Measurements from ENCODE around the gene NAV3. TPM values are rescaled to one million over a fixed set of nuclear protein-coding genes. Genes with fewer than 3 reads are reported as not detected.

Gene NAV3
- total RNA-seq, 1 donor from 2014 or later: 8.7 TPM

GRCh38 chr12:78236264-78236663, 405.6 kb downstream of the NAV3 start:
- intact Hi-C loops (cut with DNase I): no loop called here
- TF ChIP-seq CTCF (IDR thresholded peaks at IDR 0.05): no peak
- ATAC-seq: no peak
- no peak overlapping the region for H3K4me3 ChIP-seq
- no peak overlapping the region for H3K27ac ChIP-seq
- DNase-seq: no peak
- H3K27me3 ChIP-seq (ENCODE audit: low read depth): no peaks in the 10 kb centered on the region
- no peaks in the 10 kb centered on the region for H3K4me1 ChIP-seq
- no peaks in the 10 kb centered on the region for H3K9me3 ChIP-seq
- no peaks in the 10 kb centered on the region for H3K36me3 ChIP-seq

DNA sequence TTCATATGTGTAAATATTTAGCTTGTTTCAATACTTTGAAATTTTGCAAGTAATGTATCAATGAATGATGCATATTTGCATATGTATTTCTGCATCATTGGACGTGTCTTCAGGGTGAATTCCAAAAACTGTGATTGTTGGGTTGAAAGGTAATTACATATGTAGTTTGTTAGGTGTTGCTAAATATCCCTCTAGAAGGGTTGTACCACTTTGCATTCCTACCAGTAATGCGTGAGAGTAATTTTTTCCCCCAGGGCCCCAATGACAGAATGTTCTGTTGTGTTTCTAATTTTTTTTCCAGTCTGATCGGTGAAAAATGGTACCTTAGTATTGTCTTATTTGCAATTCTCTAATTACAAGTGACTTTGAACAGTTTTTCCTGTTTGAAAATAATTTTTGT, 408.9 kb downstream of the NAV3 start:
- Histone ChIP-seq H3K27me3 (ENCODE audit: low read depth) (no peaks in the 10 kb centered on the region), H3K4me1 (no peaks in the 10 kb centered on the region), H3K9me3 (no peaks in the 10 kb centered on the region), H3K36me3 (no peaks in the 10 kb centered on the region), H3K4me3 (no peak overlapping the region), H3K27ac (no peak overlapping the region)
- DNase-seq: no peak
- no peak for ATAC-seq
- TF ChIP-seq CTCF (IDR thresholded peaks at IDR 0.05): no peak
- intact Hi-C loops (cut with DNase I): no loop called here

- ATAC-seq (no peak), DNase-seq (no peak)
- Histone ChIP-seq H3K4me1 (no peaks in the 10 kb centered on the region), H3K4me3 (no peak overlapping the region), H3K9me3 (no peaks in the 10 kb centered on the region), H3K27ac (no peak overlapping the region), H3K27me3 (ENCODE audit: low read depth) (no peaks in the 10 kb centered on the region), H3K36me3 (no peaks in the 10 kb centered on the region)
- intact Hi-C loops (cut with DNase I): no loop called here
- no peak for TF ChIP-seq CTCF (IDR thresholded peaks at IDR 0.05)
Observed at GRCh38 chr12:78240827-78241226, 410.1 kb downstream of the NAV3 start.

GRCh38 chr12:78241446-78241845, 410.8 kb downstream of the NAV3 start:
- Histone ChIP-seq H3K4me1 (no peaks in the 10 kb centered on the region), H3K27me3 (ENCODE audit: low read depth) (no peaks in the 10 kb centered on the region), H3K9me3 (no peaks in the 10 kb centered on the region), H3K36me3 (no peaks in the 10 kb centered on the region), H3K4me3 (no peak overlapping the region), H3K27ac (no peak overlapping the region)
- intact Hi-C loops (cut with DNase I): no loop called here
- no peak for ATAC-seq
- no peak for TF ChIP-seq CTCF (IDR thresholded peaks at IDR 0.05)
- DNase-seq: no peak

DNA sequence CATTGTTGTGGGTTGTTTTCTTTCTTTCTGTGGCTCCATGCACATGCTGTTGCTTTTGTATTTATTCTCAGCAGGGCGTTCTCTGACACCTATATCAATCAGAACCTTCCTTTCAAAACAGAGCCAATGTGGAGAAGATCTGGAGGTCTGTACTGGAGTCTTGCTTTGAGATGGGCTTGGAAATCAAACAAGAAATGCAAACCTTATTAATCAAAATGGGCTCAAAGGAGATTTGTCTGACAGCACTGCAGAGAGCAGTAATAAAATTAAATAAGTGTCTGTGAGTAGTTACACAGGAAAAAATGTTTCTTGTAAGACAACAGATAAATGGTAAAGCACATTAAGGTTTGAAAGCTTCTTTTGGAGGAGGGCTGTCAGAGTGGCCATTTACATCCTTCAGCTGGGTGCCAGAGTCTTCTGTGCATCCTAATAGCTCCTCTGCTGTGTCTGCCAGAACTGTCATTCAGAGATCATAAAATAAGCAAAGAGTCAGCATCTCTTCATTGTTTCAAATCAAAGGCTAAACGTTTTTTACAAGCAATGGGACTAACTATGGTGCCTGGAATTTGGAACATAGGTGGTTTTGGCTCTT, 414.3 kb downstream of the NAV3 start:
- Histone ChIP-seq H3K27ac (no peak overlapping the region), H3K4me3 (no peak overlapping the region), H3K9me3 (no peaks in the 10 kb centered on the region), H3K4me1 (no peaks in the 10 kb centered on the region), H3K36me3 (no peaks in the 10 kb centered on the region), H3K27me3 (ENCODE audit: low read depth) (no peaks in the 10 kb centered on the region)
- no peak for ATAC-seq
- intact Hi-C loops (cut with DNase I): no loop called here
- DNase-seq: no peak
- no peak for TF ChIP-seq CTCF (IDR thresholded peaks at IDR 0.05)

DNA sequence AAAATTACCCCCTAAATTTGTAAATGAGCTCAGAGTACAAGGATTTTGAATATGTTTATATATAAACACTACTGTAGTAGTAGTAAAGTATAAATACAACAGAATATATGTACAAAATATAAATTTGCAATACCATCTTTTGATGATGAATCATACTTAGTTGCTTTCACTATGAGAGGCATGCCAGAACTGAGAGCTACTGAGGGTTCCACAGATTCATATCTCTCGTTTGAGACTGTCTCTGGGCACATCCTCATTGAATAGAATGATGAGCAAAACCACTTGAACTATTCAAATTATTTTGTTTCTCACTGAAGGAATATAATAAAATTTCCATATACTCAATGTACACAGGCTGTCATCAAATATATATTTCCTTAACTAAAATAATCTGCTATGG, 417.6 kb downstream of the NAV3 start:
- H3K9me3 ChIP-seq: no peaks in the 10 kb centered on the region
- H3K4me3 ChIP-seq: no peak overlapping the region
- H3K4me1 ChIP-seq: no peaks in the 10 kb centered on the region
- ATAC-seq (no peak), DNase-seq (no peak)
- no peaks in the 10 kb centered on the region for H3K27me3 ChIP-seq (ENCODE audit: low read depth)
- intact Hi-C loops (cut with DNase I): no loop called here
- TF ChIP-seq CTCF (IDR thresholded peaks at IDR 0.05): no peak
- no peaks in the 10 kb centered on the region for H3K36me3 ChIP-seq
- no peak overlapping the region for H3K27ac ChIP-seq
